CD4-positive, alpha-beta T cell treated with Interleukin-17A for 1 hour (primary cell): Measurements from ENCODE around the gene SOCS4.
A peak's percentile ranks its signal among the peaks of the same experiment; 100 is the strongest.
"Not testable (repeated sequence)": the region's sequence is repeated elsewhere in the genome, so short reads cannot be mapped to it uniquely, and the experiment has no call there.

Experiments
- DNase-seq: peaks from one replicate; pipeline ENCODE4 v3.0.0-alpha.2; 2020

Gene SOCS4

DNA sequence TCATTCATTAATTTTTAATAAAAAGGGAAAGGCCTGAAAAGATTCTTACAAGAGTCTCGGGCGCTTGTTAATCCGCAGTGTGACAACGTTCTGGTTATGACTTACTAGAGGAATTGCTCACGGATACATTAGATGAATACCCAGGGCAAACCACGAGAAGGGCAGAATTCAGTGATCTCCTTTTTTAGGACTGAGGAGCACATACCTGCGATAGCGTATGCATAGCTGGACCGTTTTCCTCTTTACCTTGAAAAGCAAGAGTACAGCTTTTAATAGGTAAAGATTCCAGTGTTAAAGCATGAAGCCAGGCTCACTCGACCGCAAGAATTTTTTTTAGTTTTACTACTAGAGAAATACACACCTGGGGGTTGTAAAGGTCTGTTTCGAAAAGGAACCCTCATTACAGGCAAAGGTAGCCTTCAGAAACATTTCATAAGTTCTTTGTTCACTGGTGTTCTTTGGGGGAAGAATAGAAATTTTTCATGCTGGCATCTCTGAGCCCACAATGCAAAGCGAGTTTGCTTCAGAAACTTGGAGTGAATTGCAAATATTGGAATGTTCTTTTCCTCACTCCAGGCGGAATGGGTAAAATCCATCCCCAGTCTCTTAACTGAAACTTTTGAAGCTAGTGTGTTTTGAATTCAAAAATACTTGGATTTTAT is 25.4 kb downstream of the SOCS4 start:
- DNase-seq = no peak

DNA sequence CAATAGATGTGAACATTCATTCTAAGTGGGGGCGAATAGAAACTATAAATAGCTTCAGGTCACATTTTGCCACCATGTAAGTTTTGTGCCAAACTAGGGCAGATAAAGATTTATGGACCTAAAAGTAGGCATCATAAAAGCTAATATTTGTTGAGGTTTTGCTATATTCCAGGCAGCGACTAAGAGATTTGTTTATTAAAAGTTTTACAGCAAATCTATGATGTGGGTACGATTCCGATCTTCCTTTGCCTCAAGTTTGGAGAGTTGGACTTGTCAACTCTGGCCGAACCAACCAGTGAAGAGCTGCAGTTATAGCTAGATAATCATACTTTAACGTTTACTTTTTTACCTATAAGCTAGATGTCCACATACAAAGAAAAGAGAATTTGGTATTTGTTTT is 26.0 kb downstream of the SOCS4 start:
- DNase-seq = no peak

DNA sequence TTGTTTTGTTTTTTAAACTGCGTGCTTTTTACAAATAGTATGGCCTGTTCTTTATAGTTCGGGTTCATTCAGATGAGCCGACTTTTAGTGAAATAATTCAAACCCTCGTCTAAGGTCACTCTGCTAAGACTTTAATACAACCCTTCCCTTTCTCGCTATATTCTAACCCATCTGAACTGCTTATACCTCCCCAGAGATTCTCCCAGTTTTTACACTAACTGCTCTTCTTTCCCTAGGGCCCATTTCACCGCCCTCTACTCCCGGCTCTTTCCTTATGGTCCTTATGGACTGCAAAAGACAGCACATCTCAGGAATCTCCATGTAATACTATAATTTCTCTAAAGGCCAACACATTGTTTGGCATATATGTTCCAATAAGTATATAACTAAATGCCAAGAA is 26.5 kb downstream of the SOCS4 start:
- DNase-seq = no peak

DNA sequence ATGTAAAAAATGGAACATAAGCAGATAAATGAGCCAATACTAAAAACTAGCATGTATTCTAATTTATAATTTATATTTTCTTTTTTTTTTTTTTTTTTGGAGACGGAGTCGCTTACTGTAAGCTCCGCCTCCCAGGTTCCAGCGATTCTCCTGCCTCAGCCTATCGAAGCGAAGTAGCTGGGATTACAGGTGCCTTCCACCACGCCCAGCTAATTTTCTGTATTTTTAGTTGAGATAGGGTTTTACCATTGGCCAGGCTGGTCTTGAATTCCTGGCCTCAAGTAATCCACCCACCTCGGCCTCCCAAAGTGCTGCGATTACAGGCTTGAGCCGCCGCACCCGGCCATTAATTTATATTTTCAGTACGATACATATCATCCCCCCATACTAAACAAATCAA is 27.1 kb downstream of the SOCS4 start:
- no peak for DNase-seq

DNA sequence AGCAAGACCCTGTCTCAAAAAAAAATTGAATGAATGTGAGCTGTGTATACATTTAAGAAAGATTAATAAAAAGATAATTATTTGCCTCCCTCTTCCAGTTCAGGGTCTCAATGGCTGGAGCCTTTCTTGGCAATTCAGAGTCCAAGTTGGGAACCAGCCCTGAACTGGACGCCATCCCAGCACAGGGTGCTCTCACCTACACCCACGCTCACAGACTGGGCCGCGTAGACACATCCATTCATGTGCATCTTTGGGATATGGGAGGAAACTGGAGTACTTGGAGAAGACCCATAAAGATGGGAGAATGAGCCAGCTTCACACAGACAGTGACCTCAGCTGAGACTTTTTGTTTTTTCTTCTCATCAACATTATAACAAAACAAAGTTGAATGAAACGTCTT is 30.9 kb downstream of the SOCS4 start:
- no peak for DNase-seq

DNA sequence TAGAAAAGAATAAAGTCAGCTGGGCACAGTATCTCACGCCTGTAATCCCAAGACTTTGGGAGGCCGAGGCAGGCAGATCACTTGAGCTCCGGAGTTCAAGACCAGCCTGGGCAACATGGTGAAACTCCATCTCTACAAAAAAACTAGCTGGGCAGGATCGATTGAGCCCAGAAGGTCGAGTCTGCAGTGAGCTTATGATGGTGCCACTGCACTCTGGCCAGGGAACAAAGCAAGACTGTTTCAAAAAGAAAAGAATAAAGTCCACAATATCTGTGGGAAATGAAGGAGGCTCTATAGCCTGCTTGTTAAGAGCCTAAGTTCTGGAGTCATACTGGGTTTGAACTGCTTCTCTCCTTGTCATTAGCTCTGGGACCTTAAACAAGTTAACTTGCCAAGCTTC is 32.3 kb downstream of the SOCS4 start:
- no peak for DNase-seq

DNA sequence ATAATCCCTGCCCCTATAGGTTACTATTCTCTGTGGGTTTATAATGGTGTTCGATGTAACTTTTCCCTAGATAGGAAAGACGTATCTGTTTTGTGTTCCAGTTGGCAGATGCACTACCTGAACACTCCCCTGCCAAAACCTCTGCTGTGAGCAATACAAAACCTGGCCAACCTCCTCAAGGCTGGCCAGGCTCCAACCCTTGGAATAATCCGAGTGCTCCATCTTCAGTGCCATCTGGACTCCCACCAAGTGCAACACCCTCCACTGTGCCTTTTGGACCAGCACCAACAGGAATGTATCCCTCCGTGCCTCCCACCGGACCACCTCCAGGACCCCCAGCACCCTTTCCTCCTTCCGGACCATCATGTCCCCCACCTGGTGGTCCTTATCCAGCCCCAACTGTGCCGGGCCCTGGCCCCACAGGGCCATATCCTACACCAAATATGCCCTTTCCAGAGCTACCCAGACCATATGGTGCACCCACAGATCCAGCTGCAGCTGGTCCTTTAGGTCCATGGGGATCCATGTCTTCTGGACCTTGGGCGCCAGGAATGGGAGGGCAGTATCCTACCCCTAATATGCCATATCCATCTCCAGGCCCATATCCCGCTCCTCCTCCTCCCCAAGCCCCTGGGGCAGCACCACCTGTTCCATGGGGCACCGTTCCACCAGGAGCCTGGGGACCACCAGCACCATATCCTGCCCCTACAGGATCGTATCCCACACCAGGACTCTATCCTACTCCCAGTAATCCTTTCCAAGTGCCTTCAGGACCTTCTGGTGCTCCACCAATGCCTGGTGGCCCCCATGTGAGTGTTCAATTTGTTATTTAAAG is 35.7 kb downstream of the SOCS4 start:
- DNase-seq = no peak

DNA sequence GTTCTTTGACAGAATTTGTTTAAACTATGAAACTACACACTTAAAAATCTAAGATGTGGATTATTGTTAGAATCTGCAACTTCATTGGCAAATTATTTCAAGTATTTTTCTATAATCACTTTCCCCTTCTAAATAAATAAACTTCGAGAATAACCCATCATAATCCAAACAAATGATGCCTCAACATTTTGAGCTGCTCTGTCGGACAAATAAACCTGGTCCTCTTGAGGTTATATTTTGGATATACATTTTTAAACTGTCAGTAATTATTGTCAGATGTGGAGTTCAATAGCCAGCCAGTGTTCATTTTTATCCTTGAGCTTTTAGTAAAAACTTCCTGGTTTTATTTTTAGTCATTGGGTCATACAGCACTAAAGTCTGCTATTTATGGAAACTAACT is 37.9 kb downstream of the SOCS4 start:
- not testable (repeated sequence) for DNase-seq

DNA sequence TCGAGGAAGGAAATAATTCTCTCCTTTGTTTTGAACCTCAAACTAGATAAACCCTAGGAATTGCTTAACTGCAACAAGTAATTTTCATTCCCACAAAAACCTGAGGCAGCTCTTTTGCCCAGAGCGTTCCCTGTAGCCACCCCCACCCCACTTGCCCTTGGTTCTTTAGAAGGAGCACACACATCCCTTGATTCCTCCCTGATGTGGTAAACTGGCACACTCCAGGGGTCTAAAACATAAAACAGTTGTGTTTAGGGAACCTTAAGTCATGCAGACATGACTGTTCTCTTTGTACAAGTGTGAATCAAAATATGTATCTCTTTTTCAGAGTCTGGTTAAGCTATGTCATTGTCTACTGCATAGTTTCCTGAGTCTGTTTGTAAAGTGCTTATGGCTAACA is 38.4 kb downstream of the SOCS4 start:
- DNase-seq = no peak

DNA sequence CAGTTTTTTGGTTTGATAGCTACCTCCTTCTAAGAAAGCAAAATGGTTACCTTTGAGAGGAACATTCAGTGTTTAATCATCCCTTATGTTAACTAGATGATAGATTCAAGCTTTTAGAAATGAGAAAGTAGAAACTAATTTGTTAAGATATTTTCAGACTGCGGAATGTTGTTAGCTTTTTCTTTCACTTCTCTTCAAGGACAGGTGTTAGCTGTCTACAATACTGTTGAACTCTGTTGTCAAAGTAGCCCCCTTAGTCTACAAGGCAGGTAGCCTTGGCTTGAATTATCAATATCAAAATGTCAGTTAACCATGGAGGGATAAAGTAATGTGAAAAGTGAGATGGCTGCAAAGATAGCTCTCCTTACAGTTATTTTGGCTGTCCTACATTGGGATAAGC is 39.2 kb downstream of the SOCS4 start:
- DNase-seq = no peak

DNA sequence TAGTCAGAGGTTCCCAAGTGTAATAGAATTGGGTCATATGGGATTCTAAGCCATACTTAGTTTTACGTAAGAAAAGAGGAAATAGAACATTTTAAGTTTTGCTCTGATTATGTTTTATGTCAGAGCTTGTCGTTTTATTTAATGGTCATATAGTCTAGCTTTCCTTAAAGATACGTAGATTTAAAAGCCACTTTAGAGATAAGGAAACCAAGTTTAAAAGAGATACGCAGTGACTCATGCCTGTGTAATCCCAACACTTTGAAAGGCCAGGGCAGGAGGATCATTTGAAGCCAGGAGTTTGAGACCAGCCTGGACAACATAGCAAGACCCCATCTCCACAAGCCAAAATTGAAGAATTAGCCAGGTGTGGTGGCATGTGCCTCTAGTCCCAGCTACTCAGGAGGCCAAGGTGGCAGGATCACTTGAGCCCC is 44.0 kb downstream of the SOCS4 start:
- no peak for DNase-seq

DNA sequence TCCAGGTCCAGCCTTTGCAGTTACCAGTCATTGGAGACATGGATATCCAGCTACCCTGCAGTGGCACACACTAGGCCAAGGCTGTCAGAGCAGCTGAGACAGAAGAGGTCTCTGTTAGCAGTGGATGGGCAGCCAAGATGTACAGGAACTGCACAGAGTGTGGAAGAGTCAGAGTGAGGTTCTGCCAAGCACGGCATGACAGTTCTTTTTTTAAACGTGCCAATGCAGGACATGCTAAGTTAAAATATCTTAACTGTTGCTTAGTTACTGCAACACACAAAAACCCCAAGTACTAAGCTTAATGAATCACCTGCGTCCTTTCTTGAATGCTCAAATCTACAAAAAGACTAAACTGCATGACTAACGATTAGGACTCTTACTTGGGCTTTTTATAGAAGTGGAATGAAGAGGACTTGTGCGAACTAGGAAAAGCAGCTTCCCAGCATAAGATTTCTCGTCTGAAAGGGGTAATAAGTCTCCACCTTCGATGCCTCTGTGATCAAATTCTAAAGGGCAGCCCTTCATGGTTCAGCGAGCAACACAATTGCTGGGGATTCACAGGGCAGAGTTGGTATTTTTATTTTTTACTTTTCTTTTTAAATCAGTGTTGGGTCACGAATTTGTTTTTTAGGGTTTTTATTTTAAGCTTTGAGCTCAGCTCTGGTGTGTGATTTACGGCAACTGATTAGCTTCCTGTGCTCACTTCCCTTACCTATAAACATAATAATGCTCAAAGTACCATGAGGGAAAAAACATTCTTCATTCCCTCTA is 45.0 kb downstream of the SOCS4 start:
- peak; percentile 42 for DNase-seq

DNA sequence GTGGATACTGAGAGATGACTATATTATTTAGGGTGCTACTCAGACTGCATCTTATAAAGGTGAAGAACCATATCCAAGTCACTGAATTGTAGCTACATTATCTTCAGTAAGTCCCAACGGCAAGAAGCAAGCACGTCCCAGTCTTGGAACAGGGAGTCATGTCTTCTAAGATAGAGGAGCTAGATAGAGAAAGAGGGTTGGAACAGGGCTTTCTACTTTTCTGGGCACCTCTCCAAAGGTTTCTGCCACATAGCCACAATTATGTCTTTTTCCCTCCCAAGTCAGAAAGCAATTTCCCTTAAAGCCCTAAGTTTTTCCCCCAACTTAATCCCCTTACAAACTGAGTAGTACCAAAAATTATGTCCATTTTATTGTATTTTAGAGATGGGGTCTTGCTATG is 46.8 kb downstream of the SOCS4 start:
- DNase-seq = no peak

DNA sequence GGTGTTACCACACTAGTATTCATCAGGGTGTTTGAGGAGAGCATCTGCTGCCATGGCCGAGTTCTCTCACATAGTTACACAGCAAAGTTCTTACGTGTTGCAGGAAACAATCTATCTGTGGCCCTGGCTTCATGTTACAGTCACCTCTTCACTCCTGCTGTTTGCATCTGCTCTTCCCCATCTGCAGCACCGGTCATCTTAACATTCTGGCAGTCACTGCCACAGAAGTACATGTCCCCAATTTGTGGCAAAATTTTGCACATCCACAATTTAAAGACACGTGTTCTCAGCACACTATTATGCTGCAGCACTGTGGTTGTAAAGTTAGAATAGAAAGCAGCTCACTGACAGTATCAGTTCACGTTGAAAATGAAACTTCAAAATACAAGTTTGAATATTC is 47.6 kb downstream of the SOCS4 start:
- peak; percentile 16 for DNase-seq

DNA sequence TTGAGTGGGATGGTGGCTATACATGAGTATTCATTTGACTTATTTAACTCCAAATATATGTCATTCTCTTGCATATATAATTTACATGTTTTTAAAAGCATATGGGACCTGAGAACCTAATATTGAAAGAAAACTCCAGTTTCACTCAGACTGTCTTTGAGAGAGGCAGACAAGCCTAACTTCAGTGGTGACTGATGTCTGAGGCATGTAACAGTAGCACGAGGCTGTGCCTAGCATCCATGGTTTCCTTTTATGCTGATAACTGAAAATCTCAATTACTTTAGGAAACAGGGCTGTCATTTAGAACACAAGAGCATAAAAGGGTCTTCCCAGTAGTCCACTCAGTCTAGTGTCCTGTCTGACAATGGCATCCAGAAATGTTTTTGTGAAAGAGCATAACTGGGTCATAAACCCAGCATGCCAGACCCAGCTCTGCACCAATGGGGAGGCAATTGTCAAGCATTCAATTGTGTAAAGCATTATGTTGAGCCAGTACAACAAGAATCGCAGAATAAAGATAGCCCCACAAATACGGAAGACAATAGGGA is 48.7 kb downstream of the SOCS4 start:
- DNase-seq = no peak

DNA sequence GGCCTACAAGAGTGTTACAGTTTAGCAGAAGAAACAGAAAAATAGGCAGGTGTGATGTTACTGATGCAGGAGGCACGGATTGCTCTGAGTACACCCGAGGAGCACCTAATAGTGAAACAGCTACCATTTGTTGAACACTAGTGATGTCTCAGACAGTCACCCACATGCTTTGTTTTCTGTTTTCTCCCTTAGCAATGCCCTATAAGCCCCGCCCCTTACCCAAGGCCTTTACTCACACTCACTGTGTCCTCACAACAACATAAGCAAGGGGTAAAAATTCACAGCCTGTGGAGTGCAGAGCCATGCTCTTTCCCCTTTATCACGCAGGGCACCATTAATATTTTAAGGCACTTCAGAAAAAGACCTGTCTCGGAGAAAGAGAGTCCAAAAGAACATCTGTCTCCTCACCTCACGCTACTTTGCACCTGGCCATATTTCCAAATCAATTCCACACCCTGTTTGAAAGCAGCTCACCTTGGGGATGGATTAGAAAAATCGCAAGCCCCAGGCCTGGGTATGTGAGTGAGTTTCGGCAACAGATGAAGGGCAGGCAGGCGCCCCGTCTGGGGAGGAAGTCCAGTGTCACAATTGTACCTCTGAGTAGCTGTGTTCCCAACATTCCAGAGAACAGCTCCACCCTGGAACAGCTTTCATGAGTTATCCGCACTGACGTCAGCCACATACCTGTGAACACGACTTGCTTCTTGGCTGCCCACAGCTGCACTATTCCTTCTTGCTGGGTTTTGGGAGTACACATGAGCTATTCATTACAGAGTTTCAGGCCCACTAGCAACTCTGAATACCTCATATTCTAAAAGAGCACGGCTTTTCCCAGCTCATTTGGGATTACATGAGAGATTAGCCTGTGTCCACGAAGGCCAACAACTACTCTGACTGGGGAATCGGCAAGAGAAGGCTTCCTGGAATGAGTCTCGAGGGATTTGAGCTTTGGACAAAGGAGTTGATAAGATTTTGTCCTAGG is 50.4 kb downstream of the SOCS4 start:
- DNase-seq = peak; percentile 32

DNA sequence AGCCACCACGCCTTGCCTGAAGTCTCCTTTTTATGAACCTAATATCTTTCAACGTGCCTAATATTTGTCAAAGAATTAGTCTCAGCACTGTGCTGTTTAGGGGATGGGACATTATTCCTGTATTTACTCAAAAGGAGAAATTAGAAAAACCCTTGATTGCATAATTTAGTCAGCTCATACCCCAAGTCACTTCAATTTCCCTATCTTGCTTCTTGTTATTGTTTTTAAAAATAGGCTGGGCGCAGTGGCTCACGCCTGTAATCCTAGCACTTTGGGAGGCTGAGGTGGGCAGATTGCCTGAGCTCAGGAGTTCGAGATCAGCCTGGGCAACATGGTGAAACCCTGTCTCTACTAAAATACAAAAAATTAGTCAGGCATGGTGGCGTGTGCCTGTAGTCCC is 52.9 kb downstream of the SOCS4 start:
- not testable (repeated sequence) for DNase-seq

DNA sequence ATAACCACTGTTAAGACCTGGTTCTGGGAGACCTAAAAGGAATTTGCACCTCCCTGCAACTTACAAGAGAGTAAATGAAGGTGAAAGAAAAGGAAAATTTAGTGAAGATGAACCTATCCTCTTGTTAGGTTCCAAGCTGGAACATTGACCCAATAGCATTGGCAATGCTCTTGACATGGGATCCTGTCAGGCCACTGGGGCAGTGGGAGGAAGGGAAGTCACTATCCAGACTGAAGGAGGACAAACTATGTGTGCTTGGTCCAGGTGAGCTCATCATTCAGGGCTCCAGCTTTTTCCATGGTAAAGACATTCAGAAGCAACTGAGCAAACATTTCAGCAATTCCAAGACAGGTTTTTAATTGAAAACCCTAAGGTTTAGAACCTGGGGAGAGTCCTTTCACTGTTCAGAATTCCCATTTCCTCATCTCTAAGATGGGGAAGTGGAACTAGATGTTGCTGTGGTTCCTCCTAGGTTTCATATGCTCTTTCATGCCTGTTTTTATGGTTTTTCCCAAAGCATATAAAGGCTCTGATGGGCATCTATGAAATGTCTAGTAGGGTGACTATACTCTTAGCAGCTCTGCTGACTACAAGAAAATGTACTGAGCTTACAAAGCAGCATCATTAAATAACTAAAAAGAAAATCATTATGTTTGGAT is 57.5 kb downstream of the SOCS4 start:
- no peak for DNase-seq

DNA sequence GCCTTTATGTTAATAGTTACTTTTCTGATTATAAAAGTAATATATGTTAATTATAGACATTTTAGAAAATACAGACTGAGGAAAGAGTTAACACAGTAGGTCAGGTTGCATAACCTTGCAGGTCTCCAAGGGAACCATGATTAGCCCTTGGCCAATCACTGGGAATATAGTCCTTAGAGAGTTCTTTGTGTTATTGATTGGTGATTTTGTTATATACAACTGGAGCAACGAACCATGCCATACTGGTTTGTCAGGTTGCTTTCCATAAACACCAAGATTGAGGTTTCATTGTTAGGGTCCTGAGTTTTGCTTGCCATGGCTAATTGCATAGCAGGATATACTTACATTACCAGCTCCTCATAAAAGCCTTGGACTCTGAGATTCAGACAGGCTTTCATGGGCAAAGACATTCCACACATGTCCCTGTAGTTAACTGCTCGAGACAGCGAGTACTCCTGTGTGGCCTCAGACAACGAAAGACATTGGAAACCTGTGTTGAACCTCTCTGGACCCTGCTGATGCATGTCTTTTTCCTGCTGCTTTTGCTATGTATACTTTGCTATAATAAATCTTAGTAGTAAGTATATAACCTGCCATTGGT is 58.1 kb downstream of the SOCS4 start:
- DNase-seq = no peak

DNA sequence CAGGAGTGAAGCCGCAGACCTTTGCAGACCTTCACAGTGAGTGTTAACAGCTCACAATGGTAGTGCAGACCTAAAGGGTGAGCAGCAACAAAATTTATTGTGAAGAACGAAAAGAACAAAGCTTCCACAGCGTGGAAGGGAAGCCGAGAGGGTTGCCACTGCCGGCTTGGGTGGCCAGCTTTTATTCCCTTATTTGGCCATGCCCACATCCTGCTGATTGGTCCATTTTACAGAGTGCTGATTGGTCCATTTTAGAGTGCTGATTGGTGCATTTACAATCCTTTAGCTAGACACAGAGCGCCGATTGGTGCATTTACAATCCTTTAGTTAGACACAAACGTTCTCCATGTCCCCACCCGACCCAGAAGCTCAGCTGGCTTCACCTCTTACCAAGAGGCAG is 59.9 kb downstream of the SOCS4 start:
- DNase-seq = no peak

DNA sequence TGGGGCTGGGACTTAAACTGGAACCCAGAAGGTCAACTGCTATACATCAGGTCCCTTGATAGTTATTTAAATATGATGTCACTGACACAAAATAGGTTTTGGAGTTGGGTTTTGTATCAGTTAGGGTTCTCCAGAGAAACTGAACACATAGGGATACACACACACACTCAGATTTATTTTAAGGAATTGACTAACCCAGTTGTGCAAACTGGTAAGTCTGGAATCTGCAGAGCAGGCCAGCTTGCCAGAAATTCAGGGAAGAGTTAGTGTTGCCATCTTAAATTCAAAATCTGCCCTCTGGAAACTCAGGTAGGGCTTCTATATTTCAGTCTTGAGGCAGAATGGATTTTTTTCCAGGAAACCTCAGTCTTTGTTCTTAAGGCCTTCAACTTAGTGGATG is 61.3 kb downstream of the SOCS4 start:
- DNase-seq = no peak
